Tibial nerve (tissue), 4 donors: ENCODE results near the gene CACHD1. TPM values are rescaled to one million over a fixed set of nuclear protein-coding genes. Genes with fewer than 3 reads are reported as not detected.
"Not testable (repeated sequence)": the region's sequence is repeated elsewhere in the genome, so short reads cannot be mapped to it uniquely, and the experiment has no call there.

Experiments
- DNase-seq, 2 donors: peaks; one replicate each; pipeline ENCODE4 v3.0.0-alpha.2; 2019; ENCODE audit warnings: low spot score in 2 of 2
- H3K27ac ChIP-seq, 4 donors: fragments of 200-600 bp; sonication (generic) in 3 of 4; one replicate each; pipeline ENCODE4 v1.5.1; 2017 to 2019; ENCODE audit warnings: mild to moderate bottlenecking in 1 of 4
- H3K27me3 ChIP-seq, 2 donors: fragments of 200-600 bp; sonication (generic) in 1 of 2; one replicate each; pipeline versions ENCODE4 v1.5.1 to v1.6.0; 2017 to 2019
- H3K36me3 ChIP-seq, 3 donors: fragments of 200-600 bp; sonication (generic); one replicate each; pipeline ENCODE4 v1.5.1; 2018 to 2019
- H3K4me1 ChIP-seq, 4 donors: fragments of 200-600 bp; sonication (generic) in 3 of 4; one replicate each; pipeline ENCODE4 v1.5.1; 2017 to 2019
- H3K4me3 ChIP-seq, 4 donors: fragments of 200-600 bp; sonication (generic) in 3 of 4; one replicate each; pipeline ENCODE4 v1.5.1; 2017 to 2019; ENCODE audit warnings: mild to moderate bottlenecking in 1 of 4, moderate library complexity in 1 of 4
- H3K9me3 ChIP-seq, 4 donors: fragments of 200-600 bp; sonication (generic) in 3 of 4; one replicate each; pipeline ENCODE4 v1.5.1; 2017 to 2019
- EP300 ChIP-seq, 2 donors: sonication (generic); formaldehyde crosslinking; IDR thresholded peaks; one replicate each; pipeline ENCODE4 v1.6.1; 2017; ENCODE audit warnings: antibody characterized with exemption in 2 of 2, mild to moderate bottlenecking in 1 of 2
- POLR2A ChIP-seq, 2 donors: fragments of 450-650 bp; IDR thresholded peaks; one replicate each; pipeline ENCODE4 v1.6.1; 2017; ENCODE audit warnings: antibody characterized with exemption in 2 of 2, mild to moderate bottlenecking in 2 of 2, moderate library complexity in 2 of 2
- WGBS, 2 donors: methylation state at CpG; one replicate each; pipeline ENCODE4 v1.1.5; 2018; 5-methylcytosine and 5-hydroxymethylcytosine counted together
- small RNA-seq: library from RNA; depleted of rRNA; stranded (forward); fragments of <200 nt; gene quantifications from one replicate; pipeline ENCODE3, GENCODE V24; 2016
- total RNA-seq, 4 donors: library from RNA; depleted of rRNA; stranded (reverse); fragments of >200 nt; gene quantifications; one replicate each; pipeline ENCODE4 v1.1.0, GENCODE V29; 2016
- TF ChIP-seq, protein P1 (sequence below), 5 experiments: fragments of 200-600 bp in 3 of 5; fragments of 450-650 bp in 2 of 5; sonication (generic) in 3 of 5; IDR thresholded peaks; one replicate each; pipeline ENCODE4 v1.5.1; 2016 to 2019; ENCODE audit warnings: antibody characterized with exemption in 5 of 5, mild to moderate bottlenecking in 3 of 5, moderate library complexity in 2 of 5

The CACHD1 gene
- total RNA-seq, 4 donors from 2014 or later: 7.4 to 15.9 (median 10.0) TPM

DNA sequence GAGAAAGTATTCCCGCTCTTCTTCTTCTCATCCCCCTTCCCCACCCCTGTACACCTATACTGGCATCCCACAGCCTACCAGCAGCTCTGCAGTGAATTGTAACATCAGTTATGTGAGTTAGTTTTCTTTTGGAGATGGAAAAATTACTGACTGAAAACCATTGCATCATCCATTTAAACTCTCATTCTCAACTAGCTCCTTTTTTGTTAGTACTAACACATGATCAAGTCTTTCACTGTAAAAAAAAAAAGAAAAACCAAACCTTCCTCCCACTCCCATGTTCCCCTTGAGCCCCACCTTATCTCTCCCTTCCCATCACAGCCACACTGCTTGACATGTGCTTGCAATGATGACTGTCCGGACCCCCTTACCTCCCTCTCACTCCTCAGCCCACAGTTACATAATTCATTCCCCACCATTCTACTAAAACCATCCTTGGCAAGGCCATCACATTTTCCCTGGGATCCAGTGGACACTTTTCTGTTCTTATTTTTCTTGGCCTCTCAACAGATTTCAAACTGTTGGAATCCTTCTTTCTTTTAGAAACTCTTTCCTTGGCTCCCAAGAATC lies 251.7 kb downstream of the CACHD1 start:
- Histone ChIP-seq H3K4me3 (no peak overlapping the region), H3K27me3 (no peaks in the 10 kb centered on the region), H3K27ac (no peak overlapping the region), H3K4me1 (no peaks in the 10 kb centered on the region), H3K36me3 (no peaks in the 10 kb centered on the region), H3K9me3 (no peaks in the 10 kb centered on the region)
- WGBS, 2 donors: 78 to 84% methylated on average over 2 of the region's 2 CpGs
- TF ChIP-seq, protein P1, sequence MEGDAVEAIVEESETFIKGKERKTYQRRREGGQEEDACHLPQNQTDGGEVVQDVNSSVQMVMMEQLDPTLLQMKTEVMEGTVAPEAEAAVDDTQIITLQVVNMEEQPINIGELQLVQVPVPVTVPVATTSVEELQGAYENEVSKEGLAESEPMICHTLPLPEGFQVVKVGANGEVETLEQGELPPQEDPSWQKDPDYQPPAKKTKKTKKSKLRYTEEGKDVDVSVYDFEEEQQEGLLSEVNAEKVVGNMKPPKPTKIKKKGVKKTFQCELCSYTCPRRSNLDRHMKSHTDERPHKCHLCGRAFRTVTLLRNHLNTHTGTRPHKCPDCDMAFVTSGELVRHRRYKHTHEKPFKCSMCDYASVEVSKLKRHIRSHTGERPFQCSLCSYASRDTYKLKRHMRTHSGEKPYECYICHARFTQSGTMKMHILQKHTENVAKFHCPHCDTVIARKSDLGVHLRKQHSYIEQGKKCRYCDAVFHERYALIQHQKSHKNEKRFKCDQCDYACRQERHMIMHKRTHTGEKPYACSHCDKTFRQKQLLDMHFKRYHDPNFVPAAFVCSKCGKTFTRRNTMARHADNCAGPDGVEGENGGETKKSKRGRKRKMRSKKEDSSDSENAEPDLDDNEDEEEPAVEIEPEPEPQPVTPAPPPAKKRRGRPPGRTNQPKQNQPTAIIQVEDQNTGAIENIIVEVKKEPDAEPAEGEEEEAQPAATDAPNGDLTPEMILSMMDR (IDR thresholded peaks at IDR 0.05): no peak
- TF ChIP-seq POLR2A (IDR thresholded peaks at IDR 0.05): no peak
- TF ChIP-seq EP300 (IDR thresholded peaks at IDR 0.05): no peak
- DNase-seq: no peak

- no peak for DNase-seq
- H3K36me3 ChIP-seq: no peaks in the 10 kb centered on the region
- H3K27me3 ChIP-seq: no peaks in the 10 kb centered on the region
- no peak overlapping the region for H3K4me3 ChIP-seq
- H3K4me1 ChIP-seq: no peaks in the 10 kb centered on the region
- 65 to 75% methylated on average over 1 of the region's 1 CpG for WGBS, 2 donors
- H3K9me3 ChIP-seq: no peaks in the 10 kb centered on the region
- TF ChIP-seq, protein P1 (IDR thresholded peaks at IDR 0.05): no peak
- TF ChIP-seq POLR2A (IDR thresholded peaks at IDR 0.05): no peak
- no peak for TF ChIP-seq EP300 (IDR thresholded peaks at IDR 0.05)
- H3K27ac ChIP-seq: no peak overlapping the region
Measured at GRCh38 chr1:64727861-64728260, 257.9 kb downstream of the CACHD1 start.

DNA sequence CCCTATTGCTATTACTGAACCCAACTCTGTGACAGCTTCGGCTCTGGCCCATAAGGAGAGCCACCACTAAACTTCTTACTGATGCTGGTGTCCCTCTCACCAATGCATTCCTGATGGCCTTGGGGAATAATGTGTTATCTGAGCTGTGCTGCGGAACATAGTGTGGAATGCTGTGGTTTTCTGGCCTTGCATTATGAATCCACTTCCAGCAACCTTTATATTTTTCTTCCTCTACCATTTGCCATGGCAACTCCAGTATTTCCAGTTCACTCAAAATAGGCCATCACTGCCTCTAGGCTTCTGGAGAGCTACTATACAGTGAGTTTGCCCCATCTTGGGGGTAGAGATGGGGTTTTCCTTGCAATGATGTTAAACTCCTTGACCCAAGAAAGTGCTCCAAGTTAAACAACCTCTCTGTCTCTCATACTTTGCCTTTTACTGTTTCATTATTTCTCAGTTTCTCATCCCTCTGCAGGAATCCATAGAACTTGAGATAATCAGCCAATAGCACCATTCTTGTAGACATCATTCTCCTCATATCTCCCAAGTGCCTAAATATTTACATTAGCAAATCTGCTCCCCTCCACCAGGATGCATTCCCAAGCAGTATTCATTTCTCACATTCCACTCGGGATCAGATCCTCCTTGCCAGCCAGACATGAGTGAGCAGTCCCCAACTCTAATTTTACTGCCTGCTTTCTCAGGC lies 263.8 kb downstream of the CACHD1 start:
- H3K9me3 ChIP-seq: no peaks in the 10 kb centered on the region
- no peak overlapping the region for H3K27ac ChIP-seq
- H3K27me3 ChIP-seq: no peaks in the 10 kb centered on the region
- no peak overlapping the region for H3K4me3 ChIP-seq
- no peaks in the 10 kb centered on the region for H3K36me3 ChIP-seq
- DNase-seq: no peak
- 85 to 89% methylated on average over 3 of the region's 3 CpGs for WGBS, 2 donors
- H3K4me1 ChIP-seq: no peaks in the 10 kb centered on the region
- TF ChIP-seq POLR2A (IDR thresholded peaks at IDR 0.05) (no peak), EP300 (IDR thresholded peaks at IDR 0.05) (no peak)
- TF ChIP-seq, protein P1 (IDR thresholded peaks at IDR 0.05): no peak

- 71 to 83% methylated on average over 3 of the region's 3 CpGs for WGBS, 2 donors
- Histone ChIP-seq H3K4me1 (no peaks in the 10 kb centered on the region), H3K4me3 (no peak overlapping the region), H3K27ac (no peak overlapping the region), H3K9me3 (no peaks in the 10 kb centered on the region), H3K36me3 (no peaks in the 10 kb centered on the region), H3K27me3 (no peaks in the 10 kb centered on the region)
- no peak for DNase-seq
- TF ChIP-seq EP300 (IDR thresholded peaks at IDR 0.05) (no peak), POLR2A (IDR thresholded peaks at IDR 0.05) (no peak)
Measured at GRCh38 chr1:64734287-64734652, 264.3 kb downstream of the CACHD1 start.

DNA sequence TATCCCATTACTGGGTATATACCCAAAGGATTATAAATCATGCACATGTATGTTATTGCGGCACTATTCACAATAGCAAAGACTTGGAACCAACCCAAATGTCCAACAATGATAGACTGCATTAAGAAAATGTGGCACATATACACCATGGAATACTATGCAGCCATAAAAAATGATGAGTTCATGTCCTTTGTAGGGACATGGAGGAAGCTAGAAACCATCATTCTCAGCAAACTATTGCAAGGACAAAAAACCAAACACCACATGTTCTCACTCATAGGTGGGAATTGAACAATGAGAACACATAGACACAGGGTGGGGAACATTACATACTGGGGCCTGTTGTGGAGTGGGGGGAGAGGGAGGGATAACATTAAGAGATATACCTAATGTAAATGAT lies 270.8 kb downstream of the CACHD1 start:
- DNase-seq, H3K27me3 ChIP-seq, H3K4me1 ChIP-seq, H3K36me3 ChIP-seq, H3K4me3 ChIP-seq, H3K9me3 ChIP-seq, H3K27ac ChIP-seq: not testable (repeated sequence)
- WGBS, 2 donors: 94 to 100% methylated on average over 1 of the region's 1 CpG

Small RNA genes lying within 50 kb of the gene (small RNA-seq; reads per million reads assigned to genes)
- not detected for gene MIR4794
